ENCODE measurements around the gene AUTS2. TPM values are rescaled to one million over a fixed set of nuclear protein-coding genes. Genes with fewer than 3 reads are reported as not detected.

The AUTS2 gene
- total and polyA plus RNA-seq, 5 donors = 7.0 to 15.4 (median 10.6) TPM

GRCh38 chr7:70285854-70286253, 687.6 kb downstream of the AUTS2 start:
- DNase-seq = no peak
- Histone ChIP-seq H3K4me1 (ENCODE audit: control insufficient read depth, insufficient read depth, low read length) (no peaks in the 10 kb centered on the region), H3K27me3 (ENCODE audit: control insufficient read depth, insufficient read depth) (no peaks in the 10 kb centered on the region), H3K9me3 (ENCODE audit: control insufficient read depth, low read length) (no peaks in the 10 kb centered on the region), H3K27ac (ENCODE audit: low read length) (no peak overlapping the region), H3K4me3 (ENCODE audit: low read length) (no peak overlapping the region)
- ATAC-seq = no peak
- 95% methylated on average over 3 of the region's 3 CpGs for WGBS
- intact Hi-C loops (cut with DNase I) = no loop called here

- 90% methylated on average over 5 of the region's 5 CpGs for WGBS
- no peaks in the 10 kb centered on the region for H3K9me3 ChIP-seq (ENCODE audit: control insufficient read depth, low read length)
Observed at GRCh38 chr7:70288781-70289456, 690.6 kb downstream of the AUTS2 start.

GRCh38 chr7:70292716-70293115, 694.4 kb downstream of the AUTS2 start:
- 91% methylated on average over 5 of the region's 5 CpGs for WGBS
- DNase-seq = no peak

More at GRCh38 chr7:70288781-70289456, 690.6 kb downstream of the AUTS2 start:
- H3K4me3 ChIP-seq (ENCODE audit: low read length) = no peak overlapping the region
- no peak overlapping the region for H3K27ac ChIP-seq (ENCODE audit: low read length)
- no peaks in the 10 kb centered on the region for H3K27me3 ChIP-seq (ENCODE audit: control insufficient read depth, insufficient read depth)
- no peaks in the 10 kb centered on the region for H3K4me1 ChIP-seq (ENCODE audit: control insufficient read depth, insufficient read depth, low read length)
- DNase-seq (no peak), ATAC-seq (no peak)
- intact Hi-C loops (cut with DNase I) = no loop called here

GRCh38 chr7:70294211-70294911, 696.1 kb downstream of the AUTS2 start:
- intact Hi-C loops (cut with DNase I) = no loop called here
- no peaks in the 10 kb centered on the region for H3K27me3 ChIP-seq (ENCODE audit: control insufficient read depth, insufficient read depth)
- WGBS = 89% methylated on average over 9 of the region's 9 CpGs

More at GRCh38 chr7:70292716-70293115, 694.4 kb downstream of the AUTS2 start:
- H3K27ac ChIP-seq (ENCODE audit: low read length) = no peak overlapping the region
- no peaks in the 10 kb centered on the region for H3K4me1 ChIP-seq (ENCODE audit: control insufficient read depth, insufficient read depth, low read length)
- ATAC-seq = no peak
- H3K4me3 ChIP-seq (ENCODE audit: low read length) = no peak overlapping the region
- intact Hi-C loops (cut with DNase I) = no loop called here
- no peaks in the 10 kb centered on the region for H3K27me3 ChIP-seq (ENCODE audit: control insufficient read depth, insufficient read depth)
- H3K9me3 ChIP-seq (ENCODE audit: control insufficient read depth, low read length) = no peaks in the 10 kb centered on the region

GRCh38 chr7:70298780-70299471, 700.7 kb downstream of the AUTS2 start:
- DNase-seq (no peak), ATAC-seq (no peak)
- Histone ChIP-seq H3K4me1 (ENCODE audit: control insufficient read depth, insufficient read depth, low read length) (no peaks in the 10 kb centered on the region), H3K27me3 (ENCODE audit: control insufficient read depth, insufficient read depth) (no peaks in the 10 kb centered on the region), H3K27ac (ENCODE audit: low read length) (no peak overlapping the region), H3K9me3 (ENCODE audit: control insufficient read depth, low read length) (no peaks in the 10 kb centered on the region), H3K4me3 (ENCODE audit: low read length) (no peak overlapping the region)
- WGBS = 88% methylated on average over 6 of the region's 6 CpGs
- intact Hi-C loops (cut with DNase I) = no loop called here

More at GRCh38 chr7:70294211-70294911, 696.1 kb downstream of the AUTS2 start:
- H3K9me3 ChIP-seq (ENCODE audit: control insufficient read depth, low read length) = no peaks in the 10 kb centered on the region
- ATAC-seq (no peak), DNase-seq (no peak)
- H3K4me3 ChIP-seq (ENCODE audit: low read length) = no peak overlapping the region
- no peaks in the 10 kb centered on the region for H3K4me1 ChIP-seq (ENCODE audit: control insufficient read depth, insufficient read depth, low read length)
- H3K27ac ChIP-seq (ENCODE audit: low read length) = no peak overlapping the region

- Histone ChIP-seq H3K27ac (ENCODE audit: low read length) (no peak overlapping the region), H3K27me3 (ENCODE audit: control insufficient read depth, insufficient read depth) (no peaks in the 10 kb centered on the region), H3K4me1 (ENCODE audit: control insufficient read depth, insufficient read depth, low read length) (no peaks in the 10 kb centered on the region), H3K9me3 (ENCODE audit: control insufficient read depth, low read length) (no peaks in the 10 kb centered on the region), H3K4me3 (ENCODE audit: low read length) (no peak overlapping the region)
- ATAC-seq (no peak), DNase-seq (no peak)
- 95% methylated on average over 4 of the region's 4 CpGs for WGBS
- intact Hi-C loops (cut with DNase I) = no loop called here
Observed at GRCh38 chr7:70299472-70299807, 701.2 kb downstream of the AUTS2 start.

- Histone ChIP-seq H3K4me3 (ENCODE audit: low read length) (no peak overlapping the region), H3K4me1 (ENCODE audit: control insufficient read depth, insufficient read depth, low read length) (no peaks in the 10 kb centered on the region), H3K9me3 (ENCODE audit: control insufficient read depth, low read length) (no peaks in the 10 kb centered on the region), H3K27ac (ENCODE audit: low read length) (no peak overlapping the region), H3K27me3 (ENCODE audit: control insufficient read depth, insufficient read depth) (no peaks in the 10 kb centered on the region)
- ATAC-seq (no peak), DNase-seq (no peak)
- intact Hi-C loops (cut with DNase I) = no loop called here
- 93% methylated on average over 6 of the region's 6 CpGs for WGBS
Observed at GRCh38 chr7:70301673-70302185, 703.5 kb downstream of the AUTS2 start.

- intact Hi-C loops (cut with DNase I) = no loop called here
- DNase-seq = no peak
- Histone ChIP-seq H3K27ac (ENCODE audit: low read length) (no peak overlapping the region), H3K4me3 (ENCODE audit: low read length) (no peak overlapping the region), H3K9me3 (ENCODE audit: control insufficient read depth, low read length) (no peaks in the 10 kb centered on the region), H3K4me1 (ENCODE audit: control insufficient read depth, insufficient read depth, low read length) (no peaks in the 10 kb centered on the region), H3K27me3 (ENCODE audit: control insufficient read depth, insufficient read depth) (no peaks in the 10 kb centered on the region)
- no peak for ATAC-seq
- WGBS = 98% methylated on average over 7 of the region's 7 CpGs
Observed at GRCh38 chr7:70303309-70303708, 705.0 kb downstream of the AUTS2 start.

GRCh38 chr7:70303780-70304179, 705.5 kb downstream of the AUTS2 start:
- Histone ChIP-seq H3K9me3 (ENCODE audit: control insufficient read depth, low read length) (no peaks in the 10 kb centered on the region), H3K4me1 (ENCODE audit: control insufficient read depth, insufficient read depth, low read length) (no peaks in the 10 kb centered on the region), H3K27ac (ENCODE audit: low read length) (no peak overlapping the region), H3K27me3 (ENCODE audit: control insufficient read depth, insufficient read depth) (no peaks in the 10 kb centered on the region), H3K4me3 (ENCODE audit: low read length) (no peak overlapping the region)
- DNase-seq = no peak
- ATAC-seq = no peak
- intact Hi-C loops (cut with DNase I) = no loop called here
- 91% methylated on average over 2 of the region's 2 CpGs for WGBS

GRCh38 chr7:70306173-70306572, 707.9 kb downstream of the AUTS2 start:
- H3K4me1 ChIP-seq (ENCODE audit: control insufficient read depth, insufficient read depth, low read length) = no peaks in the 10 kb centered on the region
- H3K4me3 ChIP-seq (ENCODE audit: low read length) = no peak overlapping the region
- H3K27ac ChIP-seq (ENCODE audit: low read length) = no peak overlapping the region
- intact Hi-C loops (cut with DNase I) = no loop called here
- ATAC-seq = no peak
- no peaks in the 10 kb centered on the region for H3K27me3 ChIP-seq (ENCODE audit: control insufficient read depth, insufficient read depth)
- no peaks in the 10 kb centered on the region for H3K9me3 ChIP-seq (ENCODE audit: control insufficient read depth, low read length)
- 70% methylated on average over 2 of the region's 2 CpGs for WGBS
- DNase-seq = no peak

GRCh38 chr7:70307544-70308106, 709.4 kb downstream of the AUTS2 start:
- H3K27ac ChIP-seq (ENCODE audit: low read length) = no peak overlapping the region
- H3K4me3 ChIP-seq (ENCODE audit: low read length) = no peak overlapping the region
- DNase-seq (no peak), ATAC-seq (no peak)
- intact Hi-C loops (cut with DNase I) = no loop called here
- no peaks in the 10 kb centered on the region for H3K9me3 ChIP-seq (ENCODE audit: control insufficient read depth, low read length)
- WGBS = 93% methylated on average over 3 of the region's 3 CpGs
- H3K27me3 ChIP-seq (ENCODE audit: control insufficient read depth, insufficient read depth) = no peaks in the 10 kb centered on the region
- H3K4me1 ChIP-seq (ENCODE audit: control insufficient read depth, insufficient read depth, low read length) = no peaks in the 10 kb centered on the region

All from right cardiac atrium (tissue), 5 donors.